C4-2B (cell line): Measurements from ENCODE around the gene KRT1.

ENCODE experiments used
- H3K27ac ChIP-seq: fragments of 450-650 bp; 2 replicates; pipeline ENCODE4 v1.5.1; 2017
- CTCF ChIP-seq: fragments of 450-650 bp; conservative IDR thresholded peaks from 2 replicates; pipeline ENCODE4 v1.5.1; 2017; ENCODE audit warnings: mild to moderate bottlenecking
- ZFX ChIP-seq: fragments of 450-650 bp; IDR thresholded peaks from 2 replicates; pipeline ENCODE4 v1.6.1; 2017

The KRT1 gene

DNA sequence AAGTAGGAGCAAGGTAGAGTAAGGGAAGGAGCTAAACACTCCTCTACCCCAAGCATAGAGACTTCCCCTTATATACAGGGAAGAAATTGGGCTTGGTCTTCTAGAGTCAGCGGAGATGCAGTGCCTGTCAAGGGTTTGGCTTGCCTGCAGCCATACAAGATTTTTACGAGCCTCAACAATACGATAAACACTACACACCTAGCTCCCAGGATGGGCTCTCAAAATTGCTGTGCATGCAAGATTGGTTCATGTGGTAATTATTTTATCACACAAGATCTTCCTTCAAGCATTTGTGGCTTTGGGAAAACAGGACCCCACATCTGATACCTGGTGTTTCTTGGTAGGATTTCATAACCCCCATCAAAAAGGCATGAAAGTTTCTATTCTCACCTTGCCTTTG lies at the start of gene KRT1:
Gene KRT1, minus strand, starts transcription at position 45 of the 400 bp plus-strand sequence. CDS start 59 bp downstream, outside the sequence.
- TF ChIP-seq CTCF: no peak
- no peak for TF ChIP-seq ZFX
- H3K27ac ChIP-seq: no peak within 1 kb of the TSS

DNA sequence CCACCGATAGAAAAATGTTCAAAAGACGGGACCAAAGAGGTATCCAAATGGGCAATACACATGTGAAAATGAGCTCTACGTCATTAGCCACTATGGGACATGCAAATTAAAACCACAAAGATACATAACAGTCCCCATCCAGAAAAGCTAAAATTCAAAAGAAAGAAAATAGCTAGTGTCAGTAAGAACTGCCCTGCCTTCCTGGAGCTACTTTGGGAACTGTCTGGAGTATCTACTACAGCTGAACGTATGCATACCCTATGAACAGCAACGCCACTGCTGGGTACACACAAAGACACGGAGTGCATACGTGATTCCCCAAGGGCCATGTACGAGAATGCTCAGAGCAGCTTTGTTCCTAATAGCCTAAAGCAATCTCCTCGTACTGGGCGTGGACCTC lies 48.9 kb upstream of the KRT1 start:
- no peak overlapping the region for H3K27ac ChIP-seq

DNA sequence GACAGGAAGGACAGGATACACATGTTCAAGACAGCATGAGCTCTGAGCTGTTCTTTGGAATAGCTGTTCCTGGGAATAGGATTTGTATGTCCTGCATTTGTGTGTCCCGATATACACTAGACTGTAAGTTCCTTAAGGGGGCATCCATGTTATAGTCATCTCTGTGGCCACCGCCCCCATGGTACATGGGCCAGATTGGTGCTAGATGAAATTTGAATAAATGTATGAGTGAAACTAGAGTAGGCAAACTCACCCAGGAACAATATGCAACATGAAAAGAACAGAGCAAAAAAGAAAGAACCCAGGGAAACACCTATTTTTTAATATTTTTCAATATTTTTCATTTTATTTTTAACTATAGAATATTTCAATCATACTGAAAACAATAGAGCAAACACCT lies 48.2 kb upstream of the KRT1 start:
- no peak overlapping the region for H3K27ac ChIP-seq
- no peak for TF ChIP-seq CTCF
- TF ChIP-seq ZFX: no peak

More for the DNA sequence above, 48.9 kb upstream of the KRT1 start:
- TF ChIP-seq CTCF (no peak), ZFX (no peak)

DNA sequence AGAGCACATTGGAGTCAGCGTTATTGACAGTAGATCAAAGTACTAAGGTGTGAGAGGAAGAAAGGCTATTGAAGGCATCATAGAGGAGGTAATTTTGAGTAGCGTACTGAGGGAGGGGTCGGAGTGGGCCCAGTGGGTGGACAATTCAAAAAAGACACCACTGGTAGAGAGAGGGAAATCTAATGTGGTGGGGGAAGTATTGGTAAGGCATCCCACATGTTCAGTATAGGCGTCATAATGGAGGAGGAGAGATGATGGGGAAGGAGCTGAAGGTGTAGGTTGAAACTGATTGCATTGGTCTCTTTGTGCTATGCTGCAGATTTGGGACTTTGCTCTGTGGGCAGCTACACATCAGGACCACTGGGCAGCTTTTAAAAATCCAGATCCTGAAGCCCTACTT lies 46.8 kb upstream of the KRT1 start:
- H3K27ac ChIP-seq: no peak overlapping the region
- TF ChIP-seq CTCF: no peak
- TF ChIP-seq ZFX: no peak

DNA sequence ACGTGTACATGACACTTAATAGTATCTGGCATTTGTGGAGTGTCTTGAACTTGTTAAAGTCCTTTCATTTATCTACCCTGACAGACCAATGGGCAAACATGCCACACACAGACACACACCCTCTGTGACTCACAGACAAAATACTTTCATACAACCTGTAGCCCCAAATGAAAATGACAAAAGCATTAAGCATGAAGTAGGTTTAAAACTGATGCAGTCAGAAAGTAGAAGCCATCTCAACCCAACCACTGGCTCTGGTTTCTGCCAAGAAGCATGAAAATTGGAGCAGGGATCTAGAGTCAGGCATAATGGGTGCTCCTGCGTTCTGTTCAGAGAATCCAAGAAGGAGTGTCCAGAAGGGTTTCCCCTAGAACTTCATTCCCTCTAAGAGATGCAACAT lies 46.2 kb upstream of the KRT1 start:
- TF ChIP-seq ZFX (no peak), CTCF (no peak)
- no peak overlapping the region for H3K27ac ChIP-seq

- H3K27ac ChIP-seq: no peak overlapping the region
- TF ChIP-seq ZFX (no peak), CTCF (no peak)
Measured at GRCh38 chr12:52724384-52724783, 44.2 kb upstream of the KRT1 start.

GRCh38 chr12:52722680-52723079 lies 42.5 kb upstream of the KRT1 start:
- TF ChIP-seq ZFX (no peak), CTCF (no peak)
- H3K27ac ChIP-seq: no peak overlapping the region
